CD4-positive, alpha-beta memory T cell (primary cell): ENCODE data around the gene SEC23B. TPM values are rescaled to one million over a fixed set of nuclear protein-coding genes. Genes with fewer than 3 reads are reported as not detected.

ENCODE experiments used
- CTCF ChIA-PET: fragments of 350-600 bp; sonication (Branson Sonifier 250); formaldehyde crosslinking; loops from one replicate; lab custom pipeline; 2021; ENCODE audit warnings: inconsistent platforms; ENCODE audit not compliant: partially characterized antibody; lab: Charles Lee
- POLR2A ChIA-PET: fragments of 350-600 bp; sonication (Branson Sonifier 250); formaldehyde crosslinking; loops from one replicate; lab custom pipeline; 2021; ENCODE audit not compliant: partially characterized antibody; lab: Charles Lee
- DNase-seq, 5 donors: peaks; one replicate each; pipeline versions ENCODE4 v3.0.0 to v3.0.0-alpha.2; 2020 to 2022; ENCODE audit warnings: mixed read lengths in 1 of 5
- H3K27ac ChIP-seq: one replicate; pipeline ENCODE4 v1.7.0; 2013; ENCODE audit warnings: low read depth, low read length
- H3K27me3 ChIP-seq: 2 replicates; pipeline ENCODE4 v1.7.0; 2013; ENCODE audit warnings: mild to moderate bottlenecking, low read length, moderate library complexity; ENCODE audit not compliant: insufficient read depth
- H3K36me3 ChIP-seq: 2 replicates; pipeline ENCODE4 v1.7.0; 2013; ENCODE audit warnings: mild to moderate bottlenecking, low read length, moderate library complexity; ENCODE audit not compliant: insufficient read depth
- H3K4me1 ChIP-seq: 2 replicates; pipeline ENCODE4 v1.7.0; 2013; ENCODE audit warnings: mild to moderate bottlenecking, low read length, moderate library complexity; ENCODE audit not compliant: insufficient read depth
- H3K4me3 ChIP-seq, 2 donors: one replicate each; pipeline ENCODE4 v1.7.0; 2013; ENCODE audit warnings: low read length in 2 of 2, mild to moderate bottlenecking in 1 of 2
- H3K9me3 ChIP-seq, 2 donors: one replicate each; pipeline ENCODE4 v1.7.0; 2013; ENCODE audit warnings: low read length in 2 of 2, control low read depth in 1 of 2; ENCODE audit not compliant: control insufficient read depth in 1 of 2
- H3K27ac Mint-ChIP-seq, 7 donors: one replicate each; pipeline ENCODE4 v1.8.0; 2020 to 2021; ENCODE audit warnings: mixed read lengths in 7 of 7, mild to moderate bottlenecking in 6 of 7, inconsistent platforms in 3 of 7, moderate library complexity in 3 of 7
- H3K27me3 Mint-ChIP-seq, 2 donors: one replicate each; pipeline ENCODE4 v1.8.0; 2020 to 2021; ENCODE audit warnings: mixed read lengths in 2 of 2
- H3K36me3 Mint-ChIP-seq, 2 donors: one replicate each; pipeline ENCODE4 v1.8.0; 2020 to 2021; ENCODE audit warnings: mixed read lengths in 2 of 2, inconsistent platforms in 1 of 2, mild to moderate bottlenecking in 1 of 2
- H3K4me1 Mint-ChIP-seq, 4 donors: one replicate each; pipeline ENCODE4 v1.8.0; 2020 to 2021; ENCODE audit warnings: mixed read lengths in 4 of 4, mild to moderate bottlenecking in 1 of 4
- H3K4me3 Mint-ChIP-seq, 8 donors: one replicate each; pipeline ENCODE4 v1.8.0; 2020 to 2021; ENCODE audit warnings: mixed read lengths in 8 of 8, mild to moderate bottlenecking in 7 of 8, moderate library complexity in 6 of 8, inconsistent platforms in 3 of 8
- H3K9me3 Mint-ChIP-seq, 8 donors: one replicate each; pipeline ENCODE4 v1.8.0; 2020 to 2021; ENCODE audit warnings: mixed read lengths in 8 of 8, mild to moderate bottlenecking in 5 of 8, inconsistent platforms in 3 of 8, moderate library complexity in 1 of 8
- intact Hi-C: fragments of 100-400 bp; cut with micrococcal nuclease; formaldehyde crosslinking; loops from one replicate; pipeline ENCODE4 v1.15.1; 2023
- polyA plus RNA-seq, 2 donors: library from polyadenylated mRNA; unstranded; fragments of 300-500 nt; fragmentation: Illumina TruSeq; gene quantifications; one replicate each; pipeline ENCODE4 v1.2.3, GENCODE V29; 2021
- total RNA-seq, 2 experiments: library from RNA; stranded (reverse); gene quantifications; one replicate each; pipeline ENCODE4 v1.2.3, GENCODE V29; 2021

The SEC23B gene
- total and polyA plus RNA-seq, 4 experiments from 2014 or later, result 46.8 to 65.4 (median 53.4) TPM

GRCh38 chr20:18532626-18533025 is 24.9 kb downstream of the SEC23B start:
- H3K36me3 ChIP-seq, result peaks cover 55% of the 10 kb centered on the region
- peaks cover 74 to 88% of the 10 kb centered on the region in 2 donors for H3K36me3 Mint-ChIP-seq
- no peak overlapping the region for H3K27ac Mint-ChIP-seq
- H3K9me3 ChIP-seq, result no peaks in the 10 kb centered on the region
- no peaks in the 10 kb centered on the region for H3K27me3 Mint-ChIP-seq
- H3K4me1 ChIP-seq, result no peaks in the 10 kb centered on the region
- H3K9me3 Mint-ChIP-seq, result no peaks in the 10 kb centered on the region
- ChIA-PET CTCF (no interaction called here), POLR2A (interaction anchor here (0.6 kb wide), 1 partner anchor 138 kb away, joined by 3 read pairs; no protein-coding TSS in a partner anchor)
- intact Hi-C loops, result no loop called here
- peaks cover 0 to 2% (median under 1%) of the 10 kb centered on the region in 4 donors for H3K4me1 Mint-ChIP-seq
- H3K4me3 Mint-ChIP-seq, result no peak overlapping the region
- H3K4me3 ChIP-seq, result no peak overlapping the region
- no peak for DNase-seq
- H3K27me3 ChIP-seq, result no peaks in the 10 kb centered on the region
- no peak overlapping the region for H3K27ac ChIP-seq

DNA sequence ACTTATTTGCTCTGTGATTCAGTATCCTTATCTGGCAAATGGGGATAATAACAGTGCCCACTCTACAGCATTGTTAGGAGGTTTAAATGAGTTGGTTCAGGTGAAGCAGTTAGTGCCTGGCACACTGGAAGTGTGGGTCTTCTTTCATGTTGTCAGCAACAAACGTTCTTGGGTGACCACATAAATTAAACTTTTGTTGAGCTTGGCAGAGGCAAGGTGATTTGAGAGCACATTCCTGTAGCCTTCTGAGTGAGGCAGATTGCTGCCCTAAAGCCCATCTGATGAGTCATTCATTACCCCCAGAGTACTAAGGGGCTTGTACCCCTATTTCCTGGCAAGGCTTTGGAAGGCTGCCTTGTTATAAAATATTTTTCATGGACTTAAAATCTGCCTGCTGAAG is 25.8 kb downstream of the SEC23B start:
- no peaks in the 10 kb centered on the region for H3K27me3 ChIP-seq

DNA sequence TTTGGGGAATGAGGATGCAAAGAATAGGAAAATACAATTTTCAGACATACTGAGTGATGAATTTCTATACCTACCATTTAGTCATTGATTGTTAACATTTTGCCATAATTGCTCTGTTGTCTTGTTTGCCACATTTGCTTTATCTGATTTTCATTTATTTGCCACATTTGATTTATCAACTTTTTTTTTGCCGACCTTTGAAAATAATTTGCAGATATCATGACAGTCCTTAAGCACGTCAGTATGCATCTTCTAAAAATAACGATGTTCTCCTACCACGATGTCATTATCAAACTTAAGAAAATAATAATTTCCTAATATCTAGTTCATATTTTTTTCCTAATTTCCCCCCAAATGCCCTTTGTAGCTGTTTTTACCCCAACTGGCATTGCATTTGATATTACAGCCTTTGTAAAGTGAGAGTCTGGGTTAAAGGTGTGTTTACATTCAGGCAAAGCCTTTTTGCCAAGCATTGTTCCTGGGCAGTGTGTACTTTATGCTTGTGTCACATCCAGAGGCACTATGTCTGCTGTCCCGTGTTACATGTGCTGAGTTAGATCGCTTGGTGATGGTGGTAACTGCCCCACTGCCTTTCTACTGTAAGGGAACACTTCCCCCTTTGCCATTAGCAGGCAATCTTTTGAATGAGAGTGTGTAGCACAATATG is 26.4 kb downstream of the SEC23B start:
- H3K4me3 Mint-ChIP-seq, result no peak overlapping the region
- H3K27ac ChIP-seq, result no peak overlapping the region
- POLR2A ChIA-PET, result no interaction called here
- CTCF ChIA-PET, result interaction anchor here (1.4 kb wide), 1 partner anchor 8 kb away, joined by 3 read pairs; no protein-coding TSS in a partner anchor
- no peaks in the 10 kb centered on the region for H3K4me1 ChIP-seq
- intact Hi-C loops, result no loop called here
- H3K4me1 Mint-ChIP-seq, result peaks cover 0 to 2% (median 0%) of the 10 kb centered on the region in 4 donors
- no peaks in the 10 kb centered on the region for H3K9me3 Mint-ChIP-seq
- H3K36me3 Mint-ChIP-seq, result peaks cover 66 to 75% of the 10 kb centered on the region in 2 donors
- H3K9me3 ChIP-seq, result no peaks in the 10 kb centered on the region
- H3K36me3 ChIP-seq, result peaks cover 40% of the 10 kb centered on the region
- no peak overlapping the region for H3K27ac Mint-ChIP-seq
- no peak overlapping the region for H3K4me3 ChIP-seq
- no peaks in the 10 kb centered on the region for H3K27me3 ChIP-seq
- DNase-seq, result no peak
- no peaks in the 10 kb centered on the region for H3K27me3 Mint-ChIP-seq

More for the DNA sequence above, 25.8 kb downstream of the SEC23B start:
- H3K9me3 ChIP-seq, result no peaks in the 10 kb centered on the region
- H3K36me3 Mint-ChIP-seq, result peaks cover 71 to 81% of the 10 kb centered on the region in 2 donors
- peaks cover 0 to 2% (median under 1%) of the 10 kb centered on the region in 4 donors for H3K4me1 Mint-ChIP-seq
- H3K27ac Mint-ChIP-seq, result no peak overlapping the region
- DNase-seq, result no peak
- H3K9me3 Mint-ChIP-seq, result no peaks in the 10 kb centered on the region
- CTCF ChIA-PET, result no interaction called here
- intact Hi-C loops, result no loop called here
- H3K4me1 ChIP-seq, result no peaks in the 10 kb centered on the region
- H3K27me3 Mint-ChIP-seq, result no peaks in the 10 kb centered on the region
- peaks cover 46% of the 10 kb centered on the region for H3K36me3 ChIP-seq
- no peak overlapping the region for H3K4me3 Mint-ChIP-seq
- no peak overlapping the region for H3K4me3 ChIP-seq
- POLR2A ChIA-PET, result no interaction called here
- H3K27ac ChIP-seq, result no peak overlapping the region

DNA sequence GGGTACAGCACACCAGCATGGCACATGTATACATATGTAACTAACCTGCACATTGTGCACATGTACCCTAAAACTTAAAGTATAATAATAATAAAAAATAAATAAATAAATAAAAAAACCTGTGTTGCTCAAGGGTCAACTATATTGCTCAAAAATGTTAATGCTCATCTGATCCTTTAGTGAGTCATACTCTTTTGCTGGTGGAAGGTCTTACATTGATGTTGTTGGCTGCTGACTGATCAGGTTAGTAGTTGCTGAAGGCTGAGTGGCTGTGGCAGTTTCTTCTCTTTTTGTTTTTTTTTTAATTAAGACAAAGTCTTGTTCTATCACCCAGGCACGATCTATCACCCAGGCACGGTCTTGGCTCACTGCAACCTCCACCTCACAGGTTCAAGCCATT is 29.9 kb downstream of the SEC23B start:
- H3K9me3 Mint-ChIP-seq, result no peaks in the 10 kb centered on the region
- H3K36me3 ChIP-seq, result peaks cover 21% of the 10 kb centered on the region
- peaks cover 61 to 70% of the 10 kb centered on the region in 2 donors for H3K36me3 Mint-ChIP-seq
- no peak overlapping the region for H3K4me3 ChIP-seq
- intact Hi-C loops, result no loop called here
- ChIA-PET POLR2A (no interaction called here), CTCF (no interaction called here)
- no peak overlapping the region for H3K27ac ChIP-seq
- H3K27ac Mint-ChIP-seq, result no peak overlapping the region
- no peak overlapping the region for H3K4me3 Mint-ChIP-seq
- H3K27me3 ChIP-seq, result no peaks in the 10 kb centered on the region
- no peaks in the 10 kb centered on the region for H3K4me1 ChIP-seq
- no peaks in the 10 kb centered on the region for H3K9me3 ChIP-seq
- DNase-seq, result no peak
- H3K27me3 Mint-ChIP-seq, result no peaks in the 10 kb centered on the region
- peaks cover 0 to 4% (median 0%) of the 10 kb centered on the region in 4 donors for H3K4me1 Mint-ChIP-seq

GRCh38 chr20:18541741-18542140 is 34.0 kb downstream of the SEC23B start:
- Mint-ChIP-seq H3K9me3 (no peaks in the 10 kb centered on the region), H3K36me3 (peaks cover 51 to 72% of the 10 kb centered on the region in 2 donors), H3K27ac (peak overlapping the region in 1 of 7 donors; percentile 60), H3K4me1 (peaks cover 0 to 2% (median 0%) of the 10 kb centered on the region in 4 donors), H3K27me3 (no peaks in the 10 kb centered on the region), H3K4me3 (no peak overlapping the region)
- ChIA-PET CTCF (no interaction called here), POLR2A (no interaction called here)
- Histone ChIP-seq H3K27me3 (no peaks in the 10 kb centered on the region), H3K36me3 (peaks cover 40% of the 10 kb centered on the region), H3K27ac (no peak overlapping the region), H3K9me3 (no peaks in the 10 kb centered on the region), H3K4me3 (no peak overlapping the region), H3K4me1 (no peaks in the 10 kb centered on the region)
- intact Hi-C loops, result no loop called here
- no peak for DNase-seq

GRCh38 chr20:18543216-18543615 is 35.5 kb downstream of the SEC23B start:
- H3K4me1 Mint-ChIP-seq, result peaks cover 0 to 2% (median 0%) of the 10 kb centered on the region in 4 donors
- Histone ChIP-seq H3K4me1 (no peaks in the 10 kb centered on the region), H3K36me3 (peaks cover 49% of the 10 kb centered on the region), H3K4me3 (no peak overlapping the region), H3K27me3 (no peaks in the 10 kb centered on the region), H3K9me3 (no peaks in the 10 kb centered on the region), H3K27ac (no peak overlapping the region)
- peaks cover 48 to 69% of the 10 kb centered on the region in 2 donors for H3K36me3 Mint-ChIP-seq
- no peaks in the 10 kb centered on the region for H3K9me3 Mint-ChIP-seq
- no peak for DNase-seq
- no peak overlapping the region for H3K4me3 Mint-ChIP-seq
- no peaks in the 10 kb centered on the region for H3K27me3 Mint-ChIP-seq
- POLR2A ChIA-PET, result no interaction called here
- peak overlapping the region in 1 of 7 donors; percentile 41 for H3K27ac Mint-ChIP-seq
- CTCF ChIA-PET, result no interaction called here
- intact Hi-C loops, result no loop called here

GRCh38 chr20:18543932-18544331 is 36.2 kb downstream of the SEC23B start:
- peaks cover 0 to 2% (median 0%) of the 10 kb centered on the region in 4 donors for H3K4me1 Mint-ChIP-seq
- ChIA-PET CTCF (no interaction called here), POLR2A (no interaction called here)
- Histone ChIP-seq H3K4me1 (no peaks in the 10 kb centered on the region), H3K27ac (no peak overlapping the region), H3K27me3 (no peaks in the 10 kb centered on the region), H3K4me3 (no peak overlapping the region), H3K36me3 (peaks cover 49% of the 10 kb centered on the region), H3K9me3 (no peaks in the 10 kb centered on the region)
- H3K36me3 Mint-ChIP-seq, result peaks cover 52 to 74% of the 10 kb centered on the region in 2 donors
- no peaks in the 10 kb centered on the region for H3K9me3 Mint-ChIP-seq
- no peak overlapping the region for H3K4me3 Mint-ChIP-seq
- intact Hi-C loops, result no loop called here
- H3K27ac Mint-ChIP-seq, result peak overlapping the region in 1 of 7 donors; percentile 7
- no peak for DNase-seq
- H3K27me3 Mint-ChIP-seq, result no peaks in the 10 kb centered on the region
